HUDEP-2 (cell line): ENCODE data around the gene POMC.
"Not testable (repeated sequence)": the region's sequence is repeated elsewhere in the genome, so short reads cannot be mapped to it uniquely, and the experiment has no call there.

Experiments
- DNase-seq, 76 experiments: peaks; one replicate each; lab custom pipeline; 2025; ENCODE audit not compliant: unreplicated experiment in 76 of 76; lab: John Stamatoyannopoulos, UW

Gene POMC

DNA sequence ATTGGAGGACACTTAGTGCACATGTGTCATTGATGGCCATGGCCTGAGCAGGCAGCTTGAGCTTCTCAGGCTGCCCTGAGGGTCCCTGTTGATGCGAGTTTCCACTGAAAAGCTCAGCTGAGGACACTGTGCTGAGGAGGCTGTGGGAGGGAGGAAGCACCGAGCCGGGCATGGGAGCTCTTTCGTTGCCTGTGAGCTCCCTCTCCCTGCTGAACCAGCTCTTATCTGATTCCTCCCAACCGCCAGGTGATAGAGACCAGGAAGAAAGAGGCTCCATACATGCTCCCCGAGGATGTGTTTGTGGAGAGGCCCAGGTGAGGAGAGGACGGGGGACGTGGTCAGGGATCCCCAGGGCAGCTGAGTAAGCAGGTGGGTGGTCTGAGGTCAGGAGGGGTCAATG is 27.3 kb downstream of the POMC start:
- DNase-seq = no peak

DNA sequence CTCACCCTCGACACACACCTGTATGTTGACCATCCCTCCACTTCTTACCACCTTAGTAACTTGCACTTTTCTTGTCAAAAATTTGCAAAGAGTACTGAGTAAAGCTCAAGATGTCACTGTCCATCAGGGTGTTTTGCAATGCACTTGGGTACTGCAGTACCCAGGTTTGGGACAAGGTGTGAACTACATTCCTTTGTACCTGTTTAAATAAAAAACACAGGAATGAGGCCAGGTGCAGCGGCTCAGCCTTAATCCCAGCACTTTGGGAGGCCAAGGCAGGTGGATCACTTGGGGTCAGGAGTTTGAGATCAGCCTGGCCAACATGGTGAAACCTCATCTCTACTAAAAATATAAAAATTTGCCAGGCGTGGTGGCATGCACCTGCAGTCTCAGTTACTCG is 27.8 kb downstream of the POMC start:
- not testable (repeated sequence) for DNase-seq

DNA sequence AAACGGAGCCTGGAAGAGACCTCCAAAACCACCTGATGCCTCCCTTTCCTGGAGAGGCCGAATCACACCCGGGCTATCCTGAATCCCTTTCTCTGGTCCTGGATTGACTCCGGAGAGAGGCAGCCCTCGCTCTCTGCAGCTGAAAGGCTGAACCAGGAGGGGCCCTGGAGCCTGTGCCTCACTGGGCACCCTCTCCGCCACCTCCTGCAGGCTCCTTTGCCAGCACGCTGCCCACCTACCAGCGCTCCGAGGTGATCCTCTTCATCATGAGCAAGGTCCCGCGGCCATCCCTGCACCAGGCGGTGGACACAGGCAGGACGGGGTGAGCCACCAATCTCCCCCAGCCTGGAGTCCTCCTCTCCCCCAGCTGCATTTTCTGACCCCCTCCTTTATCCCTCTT is 35.7 kb downstream of the POMC start:
- no peak for DNase-seq

DNA sequence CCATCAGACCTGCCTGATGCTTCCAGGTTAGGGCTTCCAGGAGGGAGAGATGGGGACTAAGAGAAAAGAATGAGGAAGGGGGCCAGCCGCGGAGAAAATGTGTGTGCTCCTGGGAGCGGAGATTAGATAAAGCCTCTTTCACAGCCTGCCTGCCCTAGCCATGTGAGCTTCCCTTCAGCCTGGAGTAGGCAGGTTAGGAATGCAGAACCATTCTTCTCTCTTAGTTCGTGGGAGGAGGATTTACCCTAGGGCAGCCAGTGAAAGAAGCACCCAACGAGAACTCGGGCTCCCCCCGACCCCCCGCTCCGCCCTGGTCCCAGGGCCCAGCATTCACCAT is 36.1 kb downstream of the POMC start:
- peak in 1 of 76 experiments; percentile 8 for DNase-seq

DNA sequence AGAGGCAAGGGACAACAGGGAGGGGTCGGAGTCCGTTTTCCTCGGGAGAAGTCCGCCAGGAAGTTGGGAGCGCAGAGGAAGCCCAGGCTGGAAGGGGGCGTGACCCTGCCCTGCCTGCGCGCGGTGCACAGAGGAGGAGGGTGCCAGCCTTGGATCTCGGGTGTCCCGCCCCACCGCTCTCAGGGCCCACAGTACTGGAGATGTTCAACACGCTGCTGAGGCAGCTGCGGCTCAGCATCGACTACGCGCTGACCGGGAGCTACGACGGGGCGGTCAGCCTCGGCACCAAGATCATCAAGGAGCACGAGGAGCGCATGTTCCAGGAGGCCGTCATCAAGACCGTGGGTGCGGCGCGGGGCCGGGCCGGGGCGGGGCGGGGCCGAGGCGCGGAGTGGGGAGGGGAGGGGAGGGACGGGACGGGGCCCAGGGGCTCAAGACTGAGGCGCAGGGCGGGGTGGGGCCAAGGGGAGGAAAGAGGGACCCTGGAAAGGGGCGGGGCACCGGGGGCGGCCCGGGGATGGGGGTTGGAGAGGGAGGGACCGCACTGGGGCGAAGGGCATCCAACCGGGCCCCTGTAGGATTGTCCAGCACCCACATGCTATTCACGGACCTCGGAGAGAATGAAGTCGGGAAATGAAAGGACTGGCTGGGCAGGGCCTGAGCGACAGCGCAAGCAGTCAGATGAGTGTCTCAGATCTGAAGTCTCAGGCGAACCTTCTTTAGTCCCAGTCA is 36.6 kb downstream of the POMC start:
- DNase-seq = no peak

DNA sequence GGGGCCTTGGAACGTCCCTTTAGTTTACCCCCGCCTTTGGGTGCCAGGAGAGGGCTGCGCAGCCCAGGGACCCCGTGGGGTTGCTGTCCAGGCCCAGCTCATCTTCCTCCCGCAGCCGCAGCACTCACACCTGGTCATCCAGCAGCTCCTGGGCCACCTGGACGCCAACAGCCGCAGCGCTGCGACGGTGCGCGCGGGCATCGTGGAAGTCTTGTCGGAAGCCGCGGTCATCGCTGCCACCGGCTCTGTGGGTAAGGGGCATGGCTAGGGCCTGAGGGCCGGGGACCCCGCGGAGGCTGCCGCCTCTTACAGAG is 37.2 kb downstream of the POMC start:
- DNase-seq = no peak

DNA sequence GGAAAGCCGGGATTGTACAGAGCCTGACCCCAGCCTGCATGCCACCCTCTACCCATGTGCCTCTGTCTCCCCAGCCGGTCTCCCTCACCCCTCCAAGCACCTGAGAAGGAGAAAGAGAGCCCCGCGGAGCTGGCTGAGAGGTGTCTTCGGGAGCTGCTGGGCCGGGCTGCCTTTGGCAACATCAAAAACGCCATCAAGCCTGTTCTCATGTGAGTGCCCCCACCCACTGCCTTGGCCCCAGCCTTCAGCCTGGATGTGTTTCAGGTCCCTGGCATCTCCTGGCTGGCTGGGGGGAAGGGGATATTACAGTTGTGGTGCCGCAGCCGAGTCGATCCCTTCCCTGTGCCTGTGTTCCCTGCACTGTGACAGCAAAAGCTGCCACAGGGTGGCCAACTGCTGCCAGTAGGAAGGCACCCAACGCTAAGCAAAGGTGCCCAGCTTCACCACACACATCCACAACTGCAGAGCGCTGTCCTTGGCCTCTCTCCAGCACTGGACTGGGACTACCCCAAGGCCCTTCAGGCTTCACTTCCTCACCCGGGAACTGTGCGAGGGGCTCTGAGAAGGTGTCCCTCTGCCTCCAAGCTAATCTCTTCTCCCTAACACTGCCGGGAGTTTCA is 38.4 kb downstream of the POMC start:
- DNase-seq = peak in 4 of 76 experiments; percentile 6 to 23 (median 8)

DNA sequence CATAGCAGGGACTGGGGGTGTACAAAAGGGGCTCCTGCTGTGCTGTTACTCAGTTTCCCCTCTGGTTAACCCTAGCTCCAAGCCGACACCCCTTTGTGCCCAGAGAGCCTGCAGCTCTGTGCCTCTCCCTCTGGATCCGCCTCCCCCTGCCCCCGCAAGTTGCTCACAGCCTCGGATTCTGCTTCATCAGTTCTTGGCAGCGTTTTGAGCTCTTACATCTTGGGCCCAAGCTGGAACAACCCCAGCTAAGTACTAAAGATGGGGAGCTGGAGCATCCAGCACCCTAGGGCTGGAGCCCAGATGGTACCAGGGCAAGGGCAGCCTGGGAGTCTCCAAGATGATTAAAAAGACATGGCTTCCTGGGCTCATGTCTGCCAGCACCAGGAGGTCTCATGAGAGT is 40.7 kb downstream of the POMC start:
- DNase-seq = no peak

DNA sequence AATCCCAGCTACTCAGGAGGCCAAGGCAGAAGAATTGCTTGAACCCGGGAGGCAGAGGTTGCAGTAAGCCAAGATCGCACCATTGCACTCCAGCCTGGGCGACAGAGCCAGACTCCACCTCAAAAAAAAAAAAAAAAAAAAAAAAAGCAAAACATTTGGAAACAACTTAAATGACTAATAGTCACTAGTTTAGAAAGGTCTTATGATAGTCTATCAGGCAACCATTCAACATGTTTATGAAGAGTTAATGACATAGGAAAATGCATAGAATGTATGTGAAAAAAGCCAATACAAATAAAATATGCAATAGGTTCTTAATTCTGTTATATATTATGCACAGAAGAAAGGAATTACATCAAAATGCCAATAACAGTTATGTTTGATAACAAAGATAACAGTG is 41.3 kb downstream of the POMC start:
- not testable (repeated sequence) for DNase-seq

DNA sequence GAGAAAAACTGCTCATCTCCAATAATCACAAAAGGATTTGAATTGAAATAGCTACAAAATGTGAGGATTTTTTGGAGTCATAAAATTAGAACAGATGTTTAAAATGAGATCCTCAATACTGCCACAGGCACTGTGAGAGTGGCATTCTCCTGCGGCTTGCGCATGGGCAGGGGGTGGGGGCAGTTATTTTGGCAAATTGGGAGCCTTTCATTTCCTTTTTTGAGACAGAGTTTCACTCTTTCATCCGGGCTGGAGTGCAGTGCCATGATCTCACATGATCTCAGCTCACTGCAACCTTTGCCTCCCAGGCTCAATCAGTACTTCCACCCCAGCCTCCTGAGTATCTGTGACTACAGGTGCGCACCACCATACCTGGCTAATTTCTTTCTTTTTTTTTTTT is 42.4 kb downstream of the POMC start:
- no peak for DNase-seq

DNA sequence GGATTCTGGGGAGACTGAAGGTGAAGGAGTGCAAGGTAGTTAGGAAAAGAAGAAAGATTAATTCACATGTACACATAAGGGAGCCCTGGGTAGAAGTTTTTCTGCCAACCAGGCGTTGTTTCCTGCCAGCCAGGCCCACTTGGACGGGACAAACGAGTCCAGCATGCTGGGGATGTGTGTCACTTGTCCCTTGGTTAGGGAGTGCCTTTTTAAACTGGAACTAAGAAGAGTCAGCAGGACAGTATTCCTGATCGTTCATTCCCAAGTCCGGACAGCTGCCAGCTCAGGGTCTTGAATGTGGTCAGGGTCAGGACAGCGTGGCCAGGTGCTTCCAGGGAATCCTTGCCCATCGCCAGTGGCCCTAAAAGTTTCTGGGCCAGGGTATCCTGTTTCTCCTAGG is 43.2 kb downstream of the POMC start:
- DNase-seq = no peak

DNA sequence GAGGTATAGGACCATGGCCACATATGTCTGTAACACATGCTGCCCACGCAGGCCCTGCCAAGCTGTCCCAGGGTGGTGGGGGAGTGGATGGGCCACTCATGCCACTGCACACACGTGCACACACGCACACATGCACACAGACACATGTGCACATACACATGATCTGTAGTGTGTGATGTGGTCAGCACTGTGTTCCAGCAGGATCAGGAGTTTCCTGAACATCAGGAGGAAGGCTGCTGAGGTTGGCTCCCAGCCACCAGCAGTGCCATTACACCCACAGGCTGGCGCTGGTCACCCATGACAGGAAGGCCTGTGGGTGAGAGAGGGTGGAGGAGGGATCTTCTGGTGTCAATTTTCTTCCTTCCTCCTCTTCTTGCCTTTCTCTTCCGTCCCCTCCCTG is 44.7 kb downstream of the POMC start:
- DNase-seq = no peak

DNA sequence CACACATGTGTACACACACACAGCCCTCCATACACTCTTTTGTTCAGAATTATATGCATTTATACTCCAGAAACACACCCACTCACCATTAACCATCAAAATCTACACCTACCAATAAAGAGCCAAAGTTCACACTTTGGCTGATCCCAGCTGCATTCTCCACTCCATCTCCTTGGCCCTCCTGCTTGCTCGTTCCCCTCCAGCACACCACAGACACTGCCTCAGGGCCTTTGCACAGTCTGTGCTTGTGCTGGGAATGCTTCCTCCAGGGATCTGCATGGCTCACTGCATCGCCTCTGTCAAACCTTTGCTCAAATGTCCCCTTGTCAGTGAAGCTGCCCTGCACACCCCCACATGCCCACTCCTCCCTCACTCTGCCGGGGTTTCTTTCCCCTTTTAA is 46.0 kb downstream of the POMC start:
- no peak for DNase-seq

DNA sequence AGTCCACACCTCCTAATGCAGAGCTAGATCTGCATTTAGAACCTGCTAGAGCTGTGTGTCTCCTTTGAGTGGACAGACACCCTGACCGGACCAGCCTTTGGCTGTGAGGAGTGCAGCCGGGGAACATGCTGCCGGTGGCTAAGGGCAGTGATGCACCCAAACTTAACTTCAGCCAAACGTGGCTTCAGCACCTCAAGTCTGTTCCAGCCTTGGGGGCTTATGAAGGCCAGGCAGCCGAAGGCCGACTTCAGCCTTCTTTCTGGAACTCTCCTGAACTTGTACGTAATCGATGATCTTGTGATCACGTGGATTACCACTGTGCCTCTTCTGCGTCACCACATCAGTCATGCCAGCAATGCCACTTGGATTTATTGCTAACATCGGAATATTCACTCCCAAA is 49.1 kb downstream of the POMC start:
- no peak for DNase-seq

DNA sequence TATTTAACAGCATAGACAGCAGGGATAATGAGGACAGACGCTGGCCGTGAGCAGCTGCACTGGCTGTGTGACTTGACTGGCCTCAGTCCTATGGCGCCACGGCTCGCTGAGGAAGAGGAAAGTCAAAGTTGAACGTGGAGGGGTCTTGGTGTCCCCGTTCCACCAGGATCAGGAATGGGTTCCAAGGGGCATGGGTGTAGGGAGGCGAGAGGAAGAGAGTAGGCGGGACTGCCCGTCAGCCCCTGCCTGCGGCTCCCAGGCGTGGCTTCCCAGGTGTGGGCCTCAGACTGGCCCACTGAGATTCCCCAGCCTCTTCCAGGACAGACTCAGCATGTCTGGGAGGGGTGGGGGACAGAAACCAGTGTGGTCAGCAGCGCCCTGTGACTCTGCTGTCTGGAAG is 51.4 kb downstream of the POMC start:
- no peak for DNase-seq

DNA sequence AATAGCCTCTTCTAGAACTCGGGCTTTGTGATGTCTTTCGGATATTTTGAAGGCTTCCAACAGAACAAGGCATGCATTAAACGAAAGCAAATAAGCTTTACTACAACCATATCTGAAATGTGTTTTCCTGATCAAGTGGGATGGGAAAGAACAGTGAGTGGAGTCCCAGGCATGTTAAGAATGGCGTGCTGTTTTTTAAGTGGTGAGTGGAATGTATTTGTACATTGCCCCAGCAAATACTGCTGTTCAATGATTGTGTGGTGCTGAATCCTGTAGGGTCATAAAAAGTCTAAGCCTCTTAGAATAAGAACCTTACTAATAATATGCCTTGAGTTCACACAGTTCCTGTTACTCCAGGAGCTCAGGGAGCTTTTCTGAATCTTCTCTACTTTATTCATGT is 52.5 kb downstream of the POMC start:
- no peak for DNase-seq

DNA sequence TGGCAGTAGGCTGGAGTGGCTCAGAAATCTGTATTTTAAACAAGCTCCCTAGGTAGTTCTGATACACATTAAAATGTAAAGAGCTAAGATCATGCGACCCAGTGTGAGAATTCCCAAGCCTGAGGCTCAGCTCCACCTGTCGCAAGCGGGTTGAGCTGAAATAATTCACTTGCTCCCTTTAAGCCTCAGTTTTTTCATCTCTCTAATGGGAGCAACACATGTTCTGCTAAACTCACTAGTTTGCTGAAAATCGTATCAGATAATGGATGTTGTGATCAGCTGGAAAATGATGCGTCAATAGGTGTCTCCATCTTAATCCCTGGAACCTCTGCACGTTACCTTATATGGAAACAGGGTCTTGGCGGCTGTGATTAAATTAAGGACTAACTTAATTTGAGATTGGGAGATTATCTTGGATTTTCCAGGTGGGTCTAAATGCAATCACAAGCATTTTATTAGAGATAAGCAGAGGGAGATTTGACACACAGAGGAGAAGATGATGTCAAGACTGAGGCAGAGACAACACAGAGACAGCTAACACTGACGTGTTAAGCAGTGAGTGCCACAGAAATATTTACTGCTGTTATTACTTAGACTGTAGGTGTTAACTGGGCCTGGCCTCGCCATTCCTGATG is 53.0 kb downstream of the POMC start:
- no peak for DNase-seq

DNA sequence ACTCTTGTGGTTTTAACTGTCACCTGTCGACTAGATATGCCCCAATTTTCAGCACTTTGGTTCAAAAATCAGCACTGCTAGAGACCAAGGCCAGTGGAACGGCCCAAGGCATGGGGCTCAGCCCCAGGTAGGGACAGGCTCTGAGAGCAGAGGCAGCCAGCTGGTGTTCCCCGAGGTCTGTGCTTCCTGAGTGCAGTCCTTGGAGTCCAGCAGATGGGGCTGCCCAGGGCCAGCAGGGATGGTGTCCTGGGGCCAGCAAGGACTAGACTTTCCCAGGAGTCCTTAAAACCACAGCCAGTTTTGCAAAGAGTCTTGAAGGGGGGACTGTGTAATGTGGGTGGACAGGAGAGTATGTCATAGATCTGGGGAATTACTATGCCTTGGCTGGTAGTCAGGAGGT is 56.3 kb downstream of the POMC start:
- no peak for DNase-seq
